Neural progenitor cell (in vitro differentiated cells): ENCODE data around the gene PRKCH. TPM values are rescaled to one million over a fixed set of nuclear protein-coding genes. Genes with fewer than 3 reads are reported as not detected.

Experiments used
- DNase-seq: peaks from one replicate; pipeline ENCODE4 v3.0.0-alpha.2; 2016; ENCODE audit warnings: low spot score
- H2AFZ ChIP-seq: fragments of 200-600 bp; sonication (generic); replicated peaks from 2 replicates; pipeline ENCODE4 v1.6.1; 2016; ENCODE audit warnings: antibody characterized with exemption
- H3F3A ChIP-seq: fragments of 200-600 bp; sonication (generic); 2 replicates; pipeline ENCODE4 v1.6.1; 2016; ENCODE audit warnings: antibody characterized with exemption, low read depth
- H3K27ac ChIP-seq: fragments of 200-600 bp; sonication (generic); 2 replicates; pipeline ENCODE4 v1.5.1; 2016; ENCODE audit warnings: mild to moderate bottlenecking
- H3K27me3 ChIP-seq: fragments of 200-600 bp; sonication (generic); 2 replicates; pipeline ENCODE4 v1.6.1; 2016; ENCODE audit warnings: mild to moderate bottlenecking, moderate library complexity
- H3K36me3 ChIP-seq: fragments of 200-600 bp; sonication (generic); 2 replicates; pipeline ENCODE4 v1.5.1; 2016
- H3K4me1 ChIP-seq: fragments of 200-600 bp; sonication (generic); 2 replicates; pipeline ENCODE4 v1.6.1; 2016; ENCODE audit warnings: mixed run types
- H3K4me2 ChIP-seq: fragments of 200-600 bp; sonication (generic); 2 replicates; pipeline ENCODE4 v1.6.1; 2016
- H3K4me3 ChIP-seq: fragments of 200-600 bp; sonication (generic); 2 replicates; pipeline ENCODE4 v1.5.1; 2016
- H3K79me2 ChIP-seq: fragments of 200-600 bp; sonication (generic); 2 replicates; pipeline ENCODE4 v1.6.1; 2016; ENCODE audit warnings: low read depth
- H3K9ac ChIP-seq: fragments of 200-600 bp; sonication (generic); 2 replicates; pipeline ENCODE4 v1.6.1; 2016
- H3K9me3 ChIP-seq: fragments of 200-600 bp; sonication (generic); 2 replicates; pipeline ENCODE4 v1.5.1; 2016; ENCODE audit warnings: low read depth
- H4K20me1 ChIP-seq: fragments of 200-600 bp; sonication (generic); 2 replicates; pipeline ENCODE4 v1.6.1; 2016; ENCODE audit warnings: low read depth
- H3K27ac Mint-ChIP-seq: 3 replicates; pipeline ENCODE4 v1.8.0; 2021; ENCODE audit warnings: mixed read lengths
- H3K27me3 Mint-ChIP-seq: 2 replicates; pipeline ENCODE4 v1.8.0; 2022; ENCODE audit warnings: low read depth, mild to moderate bottlenecking, inconsistent platforms, moderate library complexity, mixed read lengths; ENCODE audit not compliant: insufficient read depth
- H3K36me3 Mint-ChIP-seq: 3 replicates; pipeline ENCODE4 v1.8.0; 2021; ENCODE audit warnings: mixed read lengths
- H3K4me1 Mint-ChIP-seq: 3 replicates; pipeline ENCODE4 v1.8.0; 2021; ENCODE audit warnings: mixed read lengths
- H3K4me3 Mint-ChIP-seq: 3 replicates; pipeline ENCODE4 v1.8.0; 2021; ENCODE audit warnings: mild to moderate bottlenecking, moderate library complexity, mixed read lengths
- H3K9me3 Mint-ChIP-seq: 3 replicates; pipeline ENCODE4 v1.8.0; 2020; ENCODE audit warnings: mixed read lengths
- CTCF ChIP-seq: fragments of 200-600 bp; sonication (generic); IDR thresholded peaks from 2 replicates; pipeline ENCODE4 v1.5.1; 2017; ENCODE audit warnings: antibody characterized with exemption, mild to moderate bottlenecking
- EZH2 ChIP-seq: fragments of 200-600 bp; sonication (generic); IDR thresholded peaks from 2 replicates; pipeline ENCODE4 v1.6.1; 2017; ENCODE audit warnings: antibody characterized with exemption, mild to moderate bottlenecking, moderate library complexity
- EZH2phosphoT487 ChIP-seq: fragments of 200-600 bp; sonication (generic); IDR thresholded peaks from 2 replicates; pipeline ENCODE4 v1.6.1; 2017; ENCODE audit warnings: antibody characterized with exemption
- total RNA-seq: library from RNA; depleted of rRNA; stranded (reverse); fragments of >200 nt; gene quantifications from 2 replicates; pipeline ENCODE4 v1.2.3, GENCODE V29; 2015; ENCODE audit warnings: low replicate concordance

Gene PRKCH
- total RNA-seq, 1 donor from 2014 or later, result 1.3 TPM

DNA sequence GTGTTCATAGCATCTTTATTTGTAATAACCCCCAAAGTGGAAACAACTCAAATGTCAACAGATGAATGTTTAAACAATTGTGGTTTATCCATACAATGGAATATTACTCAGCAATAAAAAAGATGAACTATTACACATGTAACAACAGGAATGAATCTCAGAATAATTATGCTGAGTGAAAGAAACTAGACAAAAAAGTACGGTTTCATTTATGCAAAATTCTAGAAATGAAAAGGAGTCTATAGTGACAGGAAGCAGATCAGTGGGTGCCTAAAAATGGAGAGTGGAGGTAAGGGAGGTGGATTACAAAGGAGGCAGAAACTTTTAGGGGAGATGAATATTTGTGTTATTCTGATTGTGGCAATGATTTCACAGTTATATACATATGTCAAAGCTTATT lies 4.8 kb downstream of the PRKCH start:
- Histone ChIP-seq H3K4me2 (no peak overlapping the region), H3K4me3 (no peak overlapping the region), H3K9ac (no peak overlapping the region), H3K27me3 (peaks cover 41% of the 10 kb centered on the region), H3F3A (no peaks in the 10 kb centered on the region), H3K36me3 (no peaks in the 10 kb centered on the region), H3K9me3 (peaks cover 4% of the 10 kb centered on the region), H3K79me2 (no peaks in the 10 kb centered on the region), H4K20me1 (no peaks in the 10 kb centered on the region), H3K4me1 (peaks cover 12% of the 10 kb centered on the region), H2AFZ (no peak overlapping the region), H3K27ac (no peak overlapping the region)
- DNase-seq, result no peak
- H3K4me3 Mint-ChIP-seq, result no peak overlapping the region
- no peak overlapping the region for H3K27ac Mint-ChIP-seq
- H3K36me3 Mint-ChIP-seq, result no peaks in the 10 kb centered on the region
- H3K9me3 Mint-ChIP-seq, result peaks cover 14% of the 10 kb centered on the region
- peaks cover 20% of the 10 kb centered on the region for H3K27me3 Mint-ChIP-seq
- H3K4me1 Mint-ChIP-seq, result peaks cover 6% of the 10 kb centered on the region
- TF ChIP-seq CTCF, result no peak
- TF ChIP-seq EZH2phosphoT487, result no peak
- TF ChIP-seq EZH2, result no peak

DNA sequence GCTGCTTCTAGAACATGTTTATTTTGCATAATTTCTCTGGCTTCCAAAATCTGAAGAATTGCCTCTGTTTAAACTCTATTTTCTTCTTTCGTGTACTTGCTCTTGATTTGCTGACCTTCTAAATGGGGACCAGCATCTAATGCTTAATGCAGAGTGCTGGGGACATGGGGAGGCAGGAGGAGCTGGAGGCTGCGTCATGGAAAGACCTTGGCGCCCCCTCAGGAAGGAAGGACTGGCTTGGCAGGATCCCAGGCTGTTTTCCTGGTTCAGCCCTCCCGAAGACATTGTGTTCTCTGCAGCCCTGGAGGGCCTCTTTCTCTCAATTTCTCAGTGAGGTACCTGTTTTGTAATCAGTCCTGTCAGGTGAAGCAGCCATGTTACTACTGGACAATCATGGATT lies 5.5 kb downstream of the PRKCH start:
- Histone ChIP-seq H3K9ac (no peak overlapping the region), H3K27ac (no peak overlapping the region), H3K79me2 (no peaks in the 10 kb centered on the region), H2AFZ (peak overlapping the region; percentile 22), H3K36me3 (no peaks in the 10 kb centered on the region), H4K20me1 (no peaks in the 10 kb centered on the region), H3K4me3 (no peak overlapping the region), H3K4me1 (peaks cover 10% of the 10 kb centered on the region), H3K4me2 (no peak overlapping the region), H3K9me3 (peaks cover 4% of the 10 kb centered on the region), H3F3A (no peaks in the 10 kb centered on the region), H3K27me3 (peaks cover 34% of the 10 kb centered on the region)
- Mint-ChIP-seq H3K4me1 (peaks cover 6% of the 10 kb centered on the region), H3K27ac (no peak overlapping the region), H3K36me3 (no peaks in the 10 kb centered on the region), H3K27me3 (peaks cover 20% of the 10 kb centered on the region), H3K4me3 (no peak overlapping the region), H3K9me3 (peaks cover 14% of the 10 kb centered on the region)
- no peak for TF ChIP-seq EZH2phosphoT487
- no peak for TF ChIP-seq EZH2
- no peak for DNase-seq

DNA sequence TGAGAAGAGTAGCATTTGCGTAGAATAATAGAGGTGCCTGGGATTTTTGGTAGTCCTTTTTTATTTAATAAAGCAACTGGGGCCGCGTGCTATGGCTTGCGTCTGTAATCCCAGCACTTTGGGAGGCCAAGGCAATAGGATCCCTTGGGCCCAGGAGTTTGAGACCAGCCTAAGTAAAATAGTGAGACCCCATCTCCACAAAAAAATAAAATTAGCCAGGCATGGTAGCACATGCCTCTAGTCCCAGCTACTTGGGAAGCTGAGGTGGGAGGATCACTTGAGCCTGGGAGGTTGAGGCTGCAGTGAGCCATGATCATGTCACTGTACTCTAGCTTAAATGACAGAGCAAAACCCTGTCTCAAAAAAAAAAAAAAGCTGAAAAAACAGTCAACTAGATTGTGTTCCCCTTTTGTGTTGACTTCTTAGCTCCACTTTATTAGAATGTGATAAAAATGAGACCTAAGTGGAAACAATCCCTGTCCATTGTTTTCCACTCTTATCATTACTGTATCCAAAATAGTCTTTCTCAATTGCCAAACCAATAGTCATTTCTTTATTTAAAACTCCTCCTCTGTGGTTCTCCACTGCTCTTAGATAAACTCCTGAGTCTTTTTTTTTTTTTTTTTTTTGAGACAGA lies 7.4 kb downstream of the PRKCH start:
- Mint-ChIP-seq H3K4me3 (no peak overlapping the region), H3K36me3 (no peaks in the 10 kb centered on the region), H3K27me3 (peaks cover 3% of the 10 kb centered on the region), H3K27ac (no peak overlapping the region), H3K4me1 (no peaks in the 10 kb centered on the region), H3K9me3 (peaks cover 7% of the 10 kb centered on the region)
- DNase-seq, result no peak
- Histone ChIP-seq H3F3A (no peaks in the 10 kb centered on the region), H3K36me3 (no peaks in the 10 kb centered on the region), H3K79me2 (no peaks in the 10 kb centered on the region), H3K9me3 (peaks cover 4% of the 10 kb centered on the region), H3K4me2 (no peak overlapping the region), H3K27me3 (peaks cover 15% of the 10 kb centered on the region), H2AFZ (no peak overlapping the region), H3K9ac (no peak overlapping the region), H3K4me1 (peaks cover 2% of the 10 kb centered on the region), H3K4me3 (no peak overlapping the region), H3K27ac (no peak overlapping the region), H4K20me1 (no peaks in the 10 kb centered on the region)
- TF ChIP-seq EZH2phosphoT487 (no peak), CTCF (no peak), EZH2 (no peak)

DNA sequence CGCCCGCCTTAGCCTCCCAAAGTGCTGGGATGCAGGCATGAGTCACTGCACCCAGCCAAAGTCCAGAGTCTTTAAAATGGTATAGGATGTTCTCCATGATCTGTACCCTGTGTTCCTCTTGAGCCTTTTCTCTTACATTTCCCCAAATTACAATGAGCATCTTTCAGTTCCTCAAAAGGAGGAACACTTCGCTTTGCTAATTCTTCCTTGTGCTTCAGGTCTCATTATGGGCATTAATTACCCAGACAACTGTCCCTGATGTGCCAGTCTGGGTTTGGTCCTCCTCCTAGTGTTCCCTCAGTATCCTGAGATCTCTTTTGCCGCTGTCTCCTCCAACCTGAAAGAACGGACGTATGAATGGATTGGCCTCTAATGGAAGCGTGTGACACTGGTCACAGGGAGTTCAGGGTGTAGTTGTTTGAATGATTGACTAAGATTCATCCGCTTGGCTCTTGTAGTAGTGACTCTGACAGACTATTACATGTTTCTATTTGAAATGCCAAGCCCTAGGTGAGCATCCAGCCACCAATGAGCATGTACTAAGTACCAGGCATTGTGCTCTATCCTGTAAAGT lies 8.2 kb downstream of the PRKCH start:
- no peak overlapping the region for H2AFZ ChIP-seq
- peaks cover 3% of the 10 kb centered on the region for H3K27me3 Mint-ChIP-seq
- no peak overlapping the region for H3K27ac Mint-ChIP-seq
- peaks cover 10% of the 10 kb centered on the region for H3K4me1 ChIP-seq
- peaks cover 7% of the 10 kb centered on the region for H3K9me3 Mint-ChIP-seq
- peaks cover 3% of the 10 kb centered on the region for H3F3A ChIP-seq
- H3K4me3 Mint-ChIP-seq, result no peak overlapping the region
- no peak for DNase-seq
- H3K9ac ChIP-seq, result no peak overlapping the region
- no peaks in the 10 kb centered on the region for H3K36me3 ChIP-seq
- peaks cover 7% of the 10 kb centered on the region for H3K27me3 ChIP-seq
- H3K79me2 ChIP-seq, result no peaks in the 10 kb centered on the region
- H3K4me1 Mint-ChIP-seq, result no peaks in the 10 kb centered on the region
- no peak overlapping the region for H3K27ac ChIP-seq
- H3K4me2 ChIP-seq, result no peak overlapping the region
- TF ChIP-seq EZH2 (no peak), EZH2phosphoT487 (no peak), CTCF (no peak)
- H3K36me3 Mint-ChIP-seq, result no peaks in the 10 kb centered on the region
- no peak overlapping the region for H3K4me3 ChIP-seq
- H4K20me1 ChIP-seq, result no peaks in the 10 kb centered on the region
- peaks cover 4% of the 10 kb centered on the region for H3K9me3 ChIP-seq
